Transverse colon (tissue), 4 donors: ENCODE data around the gene APMAP. TPM values are rescaled to one million over a fixed set of nuclear protein-coding genes. Genes with fewer than 3 reads are reported as not detected.

Experiments used
- DNase-seq: peaks from one replicate; pipeline ENCODE4 v3.0.0-alpha.2; 2019
- H3K27ac ChIP-seq, 4 donors: fragments of 200-600 bp; sonication (generic); 2 replicates each; pipeline ENCODE4 v1.5.1; 2016 to 2018; ENCODE audit warnings: inconsistent platforms in 4 of 4
- H3K27me3 ChIP-seq: fragments of 200-600 bp; sonication (generic); 2 replicates; pipeline ENCODE4 v1.5.1; 2017; ENCODE audit warnings: inconsistent platforms
- H3K36me3 ChIP-seq, 4 donors: fragments of 200-600 bp; sonication (generic); 2 replicates each; pipeline ENCODE4 v1.5.1; 2017 to 2019; ENCODE audit warnings: inconsistent platforms in 4 of 4
- H3K4me1 ChIP-seq, 4 donors: fragments of 200-600 bp; sonication (generic); 2 replicates each; pipeline ENCODE4 v1.5.1; 2017 to 2020; ENCODE audit warnings: inconsistent platforms in 4 of 4
- H3K4me3 ChIP-seq, 4 donors: fragments of 200-600 bp; sonication (generic); 1 replicate in 1 of 4; 2 replicates in 3 of 4; pipeline versions ENCODE4 v1.5.1 to v1.6.1; 2017 to 2019; ENCODE audit warnings: inconsistent platforms in 4 of 4
- H3K9me3 ChIP-seq, 2 donors: fragments of 200-600 bp; sonication (generic); 2 replicates each; pipeline ENCODE4 v1.5.1; 2017 to 2019; ENCODE audit warnings: inconsistent platforms in 2 of 2
- CTCF ChIP-seq, 5 experiments: fragments of 200-600 bp in 3 of 5; fragments of 450-650 bp in 2 of 5; sonication (generic) in 3 of 5; IDR thresholded peaks; 1 replicate in 2 of 5; 2 replicates in 3 of 5; pipeline ENCODE4 v1.5.1; 2016 to 2017; ENCODE audit warnings: antibody characterized with exemption in 5 of 5, inconsistent platforms in 3 of 5, mild to moderate bottlenecking in 2 of 5, moderate library complexity in 1 of 5
- EP300 ChIP-seq: sonication (generic); formaldehyde crosslinking; IDR thresholded peaks from one replicate; pipeline ENCODE4 v1.6.1; 2017; ENCODE audit warnings: antibody characterized with exemption, low read depth
- POLR2A ChIP-seq: fragments of 450-650 bp; IDR thresholded peaks from one replicate; pipeline ENCODE4 v1.6.1; 2016; ENCODE audit warnings: antibody characterized with exemption, mild to moderate bottlenecking, moderate library complexity
- POLR2AphosphoS5 ChIP-seq, 3 donors: sonication (generic); formaldehyde crosslinking; IDR thresholded peaks; one replicate each; pipeline ENCODE4 v1.6.1; 2016; ENCODE audit warnings: antibody characterized with exemption in 3 of 3
- WGBS, 2 donors: methylation state at CpG; one replicate each; pipeline ENCODE4 v1.1.5; 2018; ENCODE audit warnings: low coverage in 1 of 2; 5-methylcytosine and 5-hydroxymethylcytosine counted together
- in situ Hi-C, 4 donors: fragments of 200-750 bp; cut with MboI; loops; one replicate each; pipeline versions ENCODE4 v1.15.0 to v1.15.1; 2017; ENCODE audit warnings: low sequenced_read_pairs in 3 of 4, low pct_ligation_motif_present in 1 of 4, low pct_unique_long_range_greater_than_20kb in 1 of 4
- intact Hi-C: fragments of 100-400 bp; cut with DNase I; formaldehyde crosslinking; loops from one replicate; pipeline ENCODE4 v1.15.1; 2023; ENCODE audit warnings: low total_unique reads
- total RNA-seq, 4 donors: library from RNA; depleted of rRNA; stranded (reverse); fragments of >200 nt; gene quantifications; one replicate each; pipeline ENCODE4 v1.1.0, GENCODE V29; 2016

The APMAP gene
- total RNA-seq, 4 donors from 2014 or later, result 14.9 to 88.6 (median 50.2) TPM

DNA sequence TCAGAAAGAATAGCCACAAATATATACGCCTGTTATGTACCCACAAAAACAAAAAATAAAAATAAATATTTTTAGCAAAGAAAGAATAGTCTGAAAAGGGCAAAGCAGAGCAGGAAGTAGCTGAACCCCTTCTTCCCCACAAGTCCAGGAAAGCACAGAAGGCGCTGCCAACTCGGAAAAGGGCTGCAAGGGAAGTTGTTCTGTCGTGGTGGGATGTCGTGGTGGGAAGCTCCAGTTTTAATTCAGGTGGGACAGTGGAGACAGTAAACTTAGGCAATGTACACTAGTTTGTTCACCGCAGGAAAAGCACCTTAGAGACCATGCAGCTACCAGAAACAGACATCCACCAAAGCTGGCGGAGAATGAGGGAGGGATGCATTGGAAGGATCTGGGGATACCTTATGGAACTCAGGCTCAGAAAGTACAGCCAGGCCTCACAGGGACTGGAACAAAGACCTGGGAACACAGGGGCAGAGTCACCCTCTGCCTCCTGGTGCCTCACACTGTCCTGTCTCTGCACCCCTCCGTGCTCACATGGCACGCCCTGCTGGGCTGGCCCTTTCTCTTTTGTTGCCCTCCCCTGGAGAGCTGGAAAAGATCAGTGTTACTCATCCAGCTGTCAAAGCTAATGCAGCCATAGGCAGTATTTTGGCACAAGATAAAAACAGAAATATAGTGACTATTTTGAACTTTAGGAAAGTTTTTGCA is 3.3 kb upstream of the APMAP start:
- intact Hi-C loops, result loop anchor here (2.0 to 10.0 kb wide), 2 partner anchors 69 to 409 kb away; partner anchors contain the start of gene GINS1
- peaks cover 14 to 43% (median 18%) of the 10 kb centered on the region in 4 donors for H3K4me1 ChIP-seq

GRCh38 chr20:24994470-24995368 is 2.2 kb upstream of the APMAP start:
- Histone ChIP-seq H3K4me3 (no peak overlapping the region), H3K27ac (peak overlapping the region in 3 of 4 donors; percentile 25 to 96 (median 94)), H3K4me1 (peaks cover 15 to 42% (median 20%) of the 10 kb centered on the region in 4 donors), H3K9me3 (no peaks in the 10 kb centered on the region), H3K36me3 (no peaks in the 10 kb centered on the region), H3K27me3 (no peaks in the 10 kb centered on the region)
- peak; percentile 88 to 96 (median 94) for TF ChIP-seq CTCF (IDR thresholded peaks at IDR 0.05)
- no peak for TF ChIP-seq POLR2A
- no peak for TF ChIP-seq EP300
- peak in 2 of 3 donors; percentile 51 to 63 for TF ChIP-seq POLR2AphosphoS5 (IDR thresholded peaks at IDR 0.05)
- intact Hi-C loops (loop anchor here (2.0 to 10.0 kb wide), 2 partner anchors 70 to 410 kb away; partner anchors contain the start of gene GINS1), in situ Hi-C loops (loop anchor here (5.0 to 25.0 kb wide), 8 partner anchors 68 to 418 kb away; partner anchors contain the start of genes ENTPD6 (in 2 of the 4), ABHD12 (in 1 of the 4) and GINS1 (in 1 of the 4))
- peak; percentile 85 for DNase-seq
- WGBS, 2 donors, result 43% methylated on average over 19 of the region's 20 CpGs; no CpG with 5 or more reads in 1 of the 2 donors

More for the DNA sequence above, 3.3 kb upstream of the APMAP start:
- Histone ChIP-seq H3K4me3 (no peak overlapping the region), H3K9me3 (no peaks in the 10 kb centered on the region), H3K36me3 (no peaks in the 10 kb centered on the region), H3K27ac (peak overlapping the region in 1 of 4 donors; percentile 9), H3K27me3 (no peaks in the 10 kb centered on the region)
- DNase-seq, result no peak
- WGBS, 2 donors, result 83 to 94% methylated on average over 4 to 9 of the region's 9 CpGs
- no peak for TF ChIP-seq CTCF (IDR thresholded peaks at IDR 0.05)
- in situ Hi-C loops, result loop anchor here (5.0 to 25.0 kb wide), 8 partner anchors 66 to 416 kb away; partner anchors contain the start of genes ENTPD6 (in 2 of the 4), ABHD12 (in 1 of the 4) and GINS1 (in 1 of the 4)

GRCh38 chr20:24994186-24994465 is 1.6 kb upstream of the APMAP start:
- no peak for DNase-seq
- H3K9me3 ChIP-seq, result no peaks in the 10 kb centered on the region
- peak overlapping the region in 3 of 4 donors; percentile 94 to 96 (median 94) for H3K27ac ChIP-seq
- TF ChIP-seq POLR2A (no peak), CTCF (IDR thresholded peaks at IDR 0.05) (no peak), EP300 (no peak), POLR2AphosphoS5 (IDR thresholded peaks at IDR 0.05) (no peak)
- no peaks in the 10 kb centered on the region for H3K27me3 ChIP-seq
- H3K4me3 ChIP-seq, result no peak overlapping the region
- in situ Hi-C loops (loop anchor here (5.0 to 25.0 kb wide), 7 partner anchors 71 to 418 kb away; partner anchors contain the start of genes ENTPD6 (in 2 of the 4), ABHD12 (in 1 of the 4) and GINS1 (in 1 of the 4)), intact Hi-C loops (loop anchor here (2.0 to 10.0 kb wide), 2 partner anchors 71 to 411 kb away; partner anchors contain the start of gene GINS1)
- no peaks in the 10 kb centered on the region for H3K36me3 ChIP-seq
- whole genome bisulfite sequencing, 2 donors, result 77% methylated on average over 1 of the region's 1 CpG; no CpG with 5 or more reads in 1 of the 2 donors
- H3K4me1 ChIP-seq, result peaks cover 15 to 42% (median 20%) of the 10 kb centered on the region in 4 donors
